Superior temporal gyrus (tissue), 1 donor: Measurements from ENCODE around the gene MED13L.
A peak's percentile ranks its signal among the peaks of the same experiment; 100 is the strongest.
"Not testable (repeated sequence)": the region's sequence is repeated elsewhere in the genome, so short reads cannot be mapped to it uniquely, and the experiment has no call there.

Experiments
- DNase-seq: peaks from one replicate; pipeline ENCODE4 v3.0.0-alpha.2; 2016; ENCODE audit errors: extremely low spot score

Gene MED13L

GRCh38 chr12:116055895-116056607 is 221.4 kb downstream of the MED13L start:
- no peak for DNase-seq

GRCh38 chr12:116054280-116054679 is 223.2 kb downstream of the MED13L start:
- DNase-seq, result no peak

GRCh38 chr12:116053479-116054200 is 223.9 kb downstream of the MED13L start:
- no peak for DNase-seq

GRCh38 chr12:116050275-116050674 is 227.2 kb downstream of the MED13L start:
- no peak for DNase-seq

- no peak for DNase-seq
Measured at GRCh38 chr12:116048879-116049278, 228.6 kb downstream of the MED13L start.

GRCh38 chr12:116046039-116046438 is 231.5 kb downstream of the MED13L start:
- no peak for DNase-seq

- no peak for DNase-seq
Measured at GRCh38 chr12:116045150-116045549, 232.3 kb downstream of the MED13L start.

GRCh38 chr12:116043659-116044535 is 233.6 kb downstream of the MED13L start:
- no peak for DNase-seq

- DNase-seq, result no peak
Measured at GRCh38 chr12:116040402-116040801, 237.1 kb downstream of the MED13L start.

- DNase-seq, result no peak
Measured at GRCh38 chr12:116039081-116039480, 238.4 kb downstream of the MED13L start.

- no peak for DNase-seq
Measured at GRCh38 chr12:116037941-116038837, 239.3 kb downstream of the MED13L start.

- no peak for DNase-seq
Measured at GRCh38 chr12:116033765-116034164, 243.7 kb downstream of the MED13L start.

- not testable (repeated sequence) for DNase-seq
Measured at GRCh38 chr12:116031624-116032023, 245.9 kb downstream of the MED13L start.

GRCh38 chr12:116028619-116029018 is 248.9 kb downstream of the MED13L start:
- no peak for DNase-seq

- no peak for DNase-seq
Measured at GRCh38 chr12:116027551-116027821, 250.0 kb downstream of the MED13L start.

- no peak for DNase-seq
Measured at GRCh38 chr12:116026768-116027550, 250.5 kb downstream of the MED13L start.

- no peak for DNase-seq
Measured at GRCh38 chr12:116026346-116026745, 251.1 kb downstream of the MED13L start.

- no peak for DNase-seq
Measured at GRCh38 chr12:116024769-116025168, 252.7 kb downstream of the MED13L start.

- DNase-seq, result no peak
Measured at GRCh38 chr12:116019415-116019814, 258.1 kb downstream of the MED13L start.

GRCh38 chr12:116018282-116018681 is 259.2 kb downstream of the MED13L start:
- DNase-seq, result no peak

- DNase-seq, result peak; percentile 86
Measured at GRCh38 chr12:116015525-116015924, 262.0 kb downstream of the MED13L start.
